Pancreas (tissue), 10 donors: ENCODE data around the gene TMEM151B. TPM values are rescaled to one million over a fixed set of nuclear protein-coding genes. Genes with fewer than 3 reads are reported as not detected.

Experiments
- ATAC-seq, 4 donors: fragments of 200-7000 bp; cut with Tn5 transposase; one replicate each; pipeline versions ENCODE4 v1.8.0 to v1.9.1; 2020; ENCODE audit warnings: mild to moderate bottlenecking in 4 of 4, moderate library complexity in 4 of 4
- DNase-seq, 6 donors: peaks; one replicate each; pipeline ENCODE4 v3.0.0-alpha.2; 2020
- FAIRE-seq: peaks from 2 replicates; lab custom pipeline; 2012; peaks lifted over from hg19 to GRCh38; lab: Jason Lieb, UNC
- H3K27ac ChIP-seq, 4 donors: fragments of 200-600 bp; sonication (generic); 1 replicate in 3 of 4; 2 replicates in 1 of 4; pipeline versions ENCODE4 v1.5.0 to v1.8.0; 2020
- H3K27me3 ChIP-seq, 4 donors: fragments of 200-600 bp; one replicate each; pipeline ENCODE4 v1.8.0; 2021
- H3K36me3 ChIP-seq, 3 donors: fragments of 200-600 bp; sonication (generic) in 1 of 3; one replicate each; pipeline versions ENCODE4 v1.5.0 to v1.8.0; 2020 to 2021
- H3K4me1 ChIP-seq, 3 donors: fragments of 200-600 bp; one replicate each; pipeline ENCODE4 v1.8.0; 2021
- H3K4me3 ChIP-seq, 4 donors: fragments of 200-600 bp; sonication (generic) in 2 of 4; one replicate each; pipeline versions ENCODE4 v1.5.0 to v1.8.0; 2020 to 2021
- H3K9me3 ChIP-seq, 4 donors: fragments of 200-600 bp; one replicate each; pipeline ENCODE4 v1.8.0; 2021
- WGBS, 2 donors: extraction: QIAGEN DNeasy Blood & Tissue Kit; methylation state at CpG; one replicate each; pipeline ENCODE4 v1.1.7; 2013; 5-methylcytosine and 5-hydroxymethylcytosine counted together
- intact Hi-C, 3 donors: fragments of 100-400 bp; cut with DNase I; formaldehyde crosslinking; loops; one replicate each; pipeline versions ENCODE4 v1.11.1 to v1.14.2; 2022
- polyA plus RNA-seq, 2 donors: library from polyadenylated mRNA; stranded (reverse); fragments of 200-250 nt; gene quantifications; one replicate each; pipeline ENCODE4 v1.2.3, GENCODE V29; 2013
- total RNA-seq, 6 donors: library from RNA; stranded (reverse); fragmentation: NEBNext Ultra II Directional in 4 of 6; extraction: Animal tissue kit (Norgen Biotek cat#: 25700) in 4 of 6; gene quantifications; one replicate each; pipeline versions ENCODE4 v1.2.1 to v1.2.4, GENCODE V29; 2021 to 2023
- TF ChIP-seq, protein P1 (sequence below), 4 donors: fragments of 200-600 bp; sonication (generic) in 3 of 4; IDR thresholded peaks; one replicate each; pipeline versions ENCODE4 v1.5.0 to v1.8.0; 2021; ENCODE audit warnings: antibody characterized with exemption in 4 of 4
- donor health status: healthy with polysubstance abuse.
- donor health status: DM: no; HTN: no; CAD: no; lungs with moderate emphysema.
- donor health status: DM: no; HTN: no; CAD: no.
- donor health status: control.
- donor health status: control.
- donor health status: Bipolar disorder and iron deficiency.
- donor health status: DM: yes; HTN: yes; CAD: no.
- donor health status: DM: no; HTN: no; CAD: no.
- donor health status: DM: no; HTN: no; CAD: no.
- donor health status: DM: yes; HTN: yes; CAD: no.

TMEM151B gene
- total and polyA plus RNA-seq, 8 donors = 0.06 to 0.65 (median 0.12) TPM; not detected in 2

DNA sequence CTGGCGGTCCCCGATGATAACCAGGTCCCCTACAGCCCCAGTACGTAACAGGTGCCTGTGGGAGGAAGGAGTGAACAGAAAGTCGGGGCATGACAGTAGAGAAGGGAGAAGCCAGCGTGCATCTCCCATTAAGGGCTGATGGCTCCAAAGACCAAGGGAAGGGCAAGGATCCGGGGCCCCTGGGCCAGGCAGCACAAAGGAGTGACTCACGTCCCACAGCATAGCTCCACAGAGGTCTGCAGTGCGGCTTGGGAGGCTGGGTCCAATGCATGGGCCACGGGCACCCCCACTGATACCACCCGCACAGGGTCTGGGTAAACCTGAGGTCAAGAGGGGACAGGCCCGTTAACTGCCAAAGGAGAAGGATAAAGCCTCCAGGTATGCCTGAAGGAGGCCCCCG is 32.6 kb downstream of the TMEM151B start:
- intact Hi-C loops = no loop called here
- FAIRE-seq = no peak
- no peak for ATAC-seq
- H3K27me3 ChIP-seq = no peaks in the 10 kb centered on the region
- no peaks in the 10 kb centered on the region for H3K9me3 ChIP-seq
- H3K4me1 ChIP-seq = no peaks in the 10 kb centered on the region
- TF ChIP-seq, protein P1, sequence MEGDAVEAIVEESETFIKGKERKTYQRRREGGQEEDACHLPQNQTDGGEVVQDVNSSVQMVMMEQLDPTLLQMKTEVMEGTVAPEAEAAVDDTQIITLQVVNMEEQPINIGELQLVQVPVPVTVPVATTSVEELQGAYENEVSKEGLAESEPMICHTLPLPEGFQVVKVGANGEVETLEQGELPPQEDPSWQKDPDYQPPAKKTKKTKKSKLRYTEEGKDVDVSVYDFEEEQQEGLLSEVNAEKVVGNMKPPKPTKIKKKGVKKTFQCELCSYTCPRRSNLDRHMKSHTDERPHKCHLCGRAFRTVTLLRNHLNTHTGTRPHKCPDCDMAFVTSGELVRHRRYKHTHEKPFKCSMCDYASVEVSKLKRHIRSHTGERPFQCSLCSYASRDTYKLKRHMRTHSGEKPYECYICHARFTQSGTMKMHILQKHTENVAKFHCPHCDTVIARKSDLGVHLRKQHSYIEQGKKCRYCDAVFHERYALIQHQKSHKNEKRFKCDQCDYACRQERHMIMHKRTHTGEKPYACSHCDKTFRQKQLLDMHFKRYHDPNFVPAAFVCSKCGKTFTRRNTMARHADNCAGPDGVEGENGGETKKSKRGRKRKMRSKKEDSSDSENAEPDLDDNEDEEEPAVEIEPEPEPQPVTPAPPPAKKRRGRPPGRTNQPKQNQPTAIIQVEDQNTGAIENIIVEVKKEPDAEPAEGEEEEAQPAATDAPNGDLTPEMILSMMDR (IDR thresholded peaks at IDR 0.05) = no peak
- H3K36me3 ChIP-seq = peaks cover 0 to 16% (median 0%) of the 10 kb centered on the region in 3 donors
- H3K4me3 ChIP-seq = no peak overlapping the region
- WGBS, 2 donors = 92 to 95% methylated on average over 12 of the region's 12 CpGs
- no peak overlapping the region for H3K27ac ChIP-seq
- no peak for DNase-seq

DNA sequence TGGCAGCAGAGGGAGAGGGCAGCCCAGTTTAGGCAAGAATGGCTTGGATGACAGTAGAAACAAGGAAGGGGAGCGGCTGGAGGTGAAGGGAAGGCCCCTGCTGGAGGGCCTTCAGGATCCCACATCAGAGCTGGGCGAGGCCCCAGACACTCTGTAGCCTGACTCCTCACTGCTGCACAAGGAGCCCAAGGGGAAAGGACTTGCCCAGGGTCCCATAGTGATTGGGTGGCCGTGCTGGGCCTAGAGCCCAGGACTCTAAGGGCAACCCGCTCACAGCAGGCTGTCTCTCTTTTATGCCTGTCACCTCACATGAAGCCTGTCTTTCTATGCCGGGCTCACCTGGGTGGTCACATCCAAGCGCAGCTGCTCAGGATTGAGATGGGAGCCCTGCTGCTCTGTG is 33.6 kb downstream of the TMEM151B start:
- peaks cover 0 to 16% (median 2%) of the 10 kb centered on the region in 3 donors for H3K36me3 ChIP-seq
- H3K27me3 ChIP-seq = no peaks in the 10 kb centered on the region

DNA sequence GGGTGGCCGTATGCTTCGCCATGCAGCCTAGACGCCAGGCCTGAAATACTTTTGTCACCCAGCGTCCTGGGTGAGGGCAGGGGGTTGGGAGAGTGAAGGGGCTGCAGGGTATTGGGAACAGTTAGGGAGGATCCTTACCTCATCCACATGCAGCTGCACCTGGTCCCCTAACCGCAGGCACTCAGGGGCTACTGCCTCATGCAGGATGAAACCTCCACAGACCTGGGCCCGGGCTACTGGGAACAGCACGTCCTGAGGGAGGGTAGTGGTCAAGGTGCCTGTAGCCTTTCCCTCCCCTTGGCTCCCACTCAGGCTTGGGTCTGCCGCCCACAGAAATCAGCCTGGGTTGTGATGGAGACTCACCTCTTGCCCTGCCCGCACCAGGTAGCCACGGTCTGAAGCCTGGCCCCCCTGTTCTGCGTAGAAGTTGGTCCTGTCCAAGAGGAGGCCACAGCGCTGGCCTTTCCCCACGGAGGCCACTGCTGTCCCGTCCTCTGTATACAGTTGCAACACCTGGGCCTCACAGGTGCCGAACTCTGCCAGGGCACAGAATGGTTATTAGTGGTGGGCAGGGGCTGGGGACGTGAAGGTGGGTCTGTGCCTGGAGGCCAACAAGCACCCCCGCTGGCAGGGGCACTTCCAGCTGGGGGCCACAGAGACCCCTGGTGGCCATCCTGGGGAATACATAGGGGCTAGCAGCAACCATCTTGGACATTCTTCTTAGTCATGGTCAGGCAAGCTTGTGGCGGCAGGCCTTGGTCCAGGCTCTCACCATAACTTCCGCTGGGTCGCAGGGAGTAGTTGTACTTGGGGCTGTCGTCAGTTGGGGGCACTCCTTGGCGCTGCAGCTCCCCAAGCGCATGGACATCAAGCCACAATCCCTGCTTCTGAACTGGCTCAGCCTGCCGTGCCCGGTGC is 34.3 kb downstream of the TMEM151B start:
- TF ChIP-seq, protein P1 (IDR thresholded peaks at IDR 0.05) = peak; percentile 41 to 73 (median 56)
- Histone ChIP-seq H3K4me3 (no peak overlapping the region), H3K27ac (no peak overlapping the region), H3K9me3 (no peaks in the 10 kb centered on the region), H3K4me1 (no peaks in the 10 kb centered on the region), H3K36me3 (peaks cover 0 to 16% (median 9%) of the 10 kb centered on the region in 3 donors), H3K27me3 (no peaks in the 10 kb centered on the region)
- 82 to 88% methylated on average over 25 of the region's 25 CpGs for WGBS, 2 donors
- FAIRE-seq (no peak), ATAC-seq (peak; percentile 56 to 81 (median 72)), DNase-seq (peak in 1 of 6 donors; percentile 28)
- intact Hi-C loops = no loop called here

More for the DNA sequence above, 33.6 kb downstream of the TMEM151B start:
- Histone ChIP-seq H3K4me1 (no peaks in the 10 kb centered on the region), H3K27ac (no peak overlapping the region), H3K9me3 (no peaks in the 10 kb centered on the region), H3K4me3 (no peak overlapping the region)
- TF ChIP-seq, protein P1 (IDR thresholded peaks at IDR 0.05) = no peak
- no peak for FAIRE-seq
- intact Hi-C loops = no loop called here
- no peak for DNase-seq
- 97 to 100% methylated on average over 6 of the region's 6 CpGs for WGBS, 2 donors
- no peak for ATAC-seq

DNA sequence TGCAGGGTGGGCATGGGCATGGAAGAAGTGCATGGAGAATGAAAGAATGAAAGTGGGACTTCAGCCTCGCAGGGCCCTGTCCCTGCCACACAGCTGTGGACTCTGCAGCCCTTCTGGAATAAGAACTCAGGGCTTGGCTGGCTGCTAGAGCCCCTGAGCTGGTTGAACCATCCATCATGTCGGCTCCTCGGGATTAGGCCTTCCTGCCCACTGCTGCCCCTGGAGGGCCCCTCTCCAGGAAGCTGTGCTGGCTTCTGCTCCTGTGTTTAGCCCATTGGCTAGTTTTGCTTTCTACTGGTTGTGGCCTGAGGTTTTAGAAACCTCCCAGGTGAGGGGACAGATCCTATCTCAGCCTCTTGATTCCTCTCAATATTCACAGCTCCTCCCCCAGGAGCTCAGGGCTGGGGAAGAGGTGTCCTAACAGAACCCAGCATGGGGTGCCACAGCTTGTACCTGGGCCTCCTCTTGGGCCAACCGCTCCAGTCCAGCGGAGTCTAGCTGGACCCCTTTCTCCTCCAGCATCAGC is 35.0 kb downstream of the TMEM151B start:
- Histone ChIP-seq H3K4me3 (no peak overlapping the region), H3K36me3 (peaks cover 0 to 16% (median 16%) of the 10 kb centered on the region in 3 donors), H3K9me3 (no peaks in the 10 kb centered on the region), H3K27me3 (no peaks in the 10 kb centered on the region), H3K4me1 (no peaks in the 10 kb centered on the region), H3K27ac (no peak overlapping the region)
- no peak for ATAC-seq
- DNase-seq = no peak
- FAIRE-seq = no peak
- intact Hi-C loops = no loop called here
- 88 to 91% methylated on average over 5 of the region's 5 CpGs for WGBS, 2 donors
- TF ChIP-seq, protein P1 (IDR thresholded peaks at IDR 0.05) = no peak
